Liver (tissue), 9 donors: ENCODE data around the gene FILIP1. TPM values are rescaled to one million over a fixed set of nuclear protein-coding genes. Genes with fewer than 3 reads are reported as not detected.

ENCODE experiments used
- DNase-seq: peaks from one replicate; pipeline ENCODE4 v3.0.0-alpha.2; 2017; ENCODE audit warnings: low spot score
- H3K27ac ChIP-seq, 2 donors: one replicate each; pipeline ENCODE4 v1.7.0; 2013; ENCODE audit warnings: inconsistent platforms in 2 of 2, low read length in 2 of 2, control low read depth in 1 of 2, low read depth in 1 of 2, mild to moderate bottlenecking in 1 of 2
- H3K27me3 ChIP-seq, 4 donors: one replicate each; pipeline versions ENCODE4 v1.6.1 to v1.7.0; 2013; ENCODE audit warnings: low read length in 3 of 4, inconsistent platforms in 1 of 4, mild to moderate bottlenecking in 1 of 4, moderate library complexity in 1 of 4; ENCODE audit not compliant: control insufficient read depth in 4 of 4, insufficient read depth in 4 of 4
- H3K36me3 ChIP-seq, 4 donors: one replicate each; pipeline versions ENCODE4 v1.6.1 to v1.7.0; 2013; ENCODE audit warnings: low read length in 3 of 4, mild to moderate bottlenecking in 3 of 4, low read depth in 1 of 4, moderate library complexity in 1 of 4; ENCODE audit not compliant: control insufficient read depth in 4 of 4, insufficient read depth in 3 of 4
- H3K4me1 ChIP-seq, 4 donors: one replicate each; pipeline versions ENCODE4 v1.6.1 to v1.7.0; 2013; ENCODE audit warnings: low read length in 3 of 4, mild to moderate bottlenecking in 3 of 4, moderate library complexity in 1 of 4; ENCODE audit not compliant: control insufficient read depth in 4 of 4, insufficient read depth in 4 of 4
- H3K4me3 ChIP-seq, 3 donors: one replicate each; pipeline versions ENCODE4 v1.6.1 to v1.7.0; 2013; ENCODE audit warnings: low read length in 3 of 3, control low read depth in 1 of 3, low read depth in 1 of 3, mild to moderate bottlenecking in 1 of 3
- H3K9ac ChIP-seq, 2 donors: one replicate each; pipeline ENCODE4 v1.7.0; 2013; ENCODE audit warnings: low read length in 2 of 2, mild to moderate bottlenecking in 2 of 2, moderate library complexity in 2 of 2, control low read depth in 1 of 2, low read depth in 1 of 2
- H3K9me3 ChIP-seq, 4 donors: one replicate each; pipeline versions ENCODE4 v1.6.1 to v1.7.0; 2013; ENCODE audit warnings: low read length in 3 of 4; ENCODE audit not compliant: control insufficient read depth in 4 of 4
- EGR1 ChIP-seq, 2 donors: IDR thresholded peaks; 2 replicates each; pipeline ENCODE4 v1.6.1; 2016 to 2018; ENCODE audit warnings: antibody characterized with exemption in 2 of 2, low read depth in 2 of 2
- FOXA1 ChIP-seq: IDR thresholded peaks from 2 replicates; pipeline ENCODE4 v1.6.1; 2016; ENCODE audit warnings: antibody characterized with exemption
- FOXA2 ChIP-seq: IDR thresholded peaks from 2 replicates; pipeline ENCODE4 v1.6.1; 2016; ENCODE audit warnings: antibody characterized with exemption
- GABPA ChIP-seq, 2 donors: IDR thresholded peaks in 1 of 2; conservative IDR thresholded peaks in 1 of 2; 2 replicates each; pipeline ENCODE4 v1.6.1; 2016; ENCODE audit warnings: antibody characterized with exemption in 2 of 2, mild to moderate bottlenecking in 1 of 2, moderate library complexity in 1 of 2
- HNF4A ChIP-seq, 2 donors: conservative IDR thresholded peaks; 2 replicates each; pipeline ENCODE4 v1.6.1; 2016; ENCODE audit warnings: antibody characterized with exemption in 2 of 2, mild to moderate bottlenecking in 2 of 2
- HNF4G ChIP-seq: IDR thresholded peaks from 2 replicates; pipeline ENCODE4 v1.6.1; 2016; ENCODE audit warnings: antibody characterized with exemption
- JUND ChIP-seq, 2 donors: IDR thresholded peaks; 2 replicates each; pipeline ENCODE4 v1.6.1; 2016; ENCODE audit warnings: antibody characterized with exemption in 2 of 2
- NR2F2 ChIP-seq: IDR thresholded peaks from 2 replicates; pipeline ENCODE4 v1.6.1; 2016; ENCODE audit warnings: antibody characterized with exemption
- RAD21 ChIP-seq, 2 donors: IDR thresholded peaks; 2 replicates each; pipeline ENCODE4 v1.6.1; 2016; ENCODE audit warnings: antibody characterized with exemption in 2 of 2, mild to moderate bottlenecking in 2 of 2
- RXRA ChIP-seq, 2 donors: IDR thresholded peaks; 2 replicates each; pipeline ENCODE4 v1.6.1; 2017 to 2018; ENCODE audit warnings: antibody characterized with exemption in 2 of 2, mild to moderate bottlenecking in 1 of 2
- SP1 ChIP-seq: IDR thresholded peaks from 2 replicates; pipeline ENCODE4 v1.6.1; 2018; ENCODE audit warnings: antibody characterized with exemption, mild to moderate bottlenecking
- TAF1 ChIP-seq: conservative IDR thresholded peaks from 2 replicates; pipeline ENCODE4 v1.6.1; 2016; ENCODE audit warnings: antibody characterized with exemption, mild to moderate bottlenecking
- YY1 ChIP-seq: IDR thresholded peaks from 2 replicates; pipeline ENCODE4 v1.6.1; 2016; ENCODE audit warnings: antibody characterized with exemption, mild to moderate bottlenecking
- WGBS: extraction: QIAGEN DNeasy Blood & Tissue Kit; methylation state at CpG from one replicate; pipeline ENCODE4 v1.1.7; 2013; 5-methylcytosine and 5-hydroxymethylcytosine counted together
- polyA plus RNA-seq, 2 donors: library from polyadenylated mRNA; stranded (reverse) in 1 of 2; unstranded in 1 of 2; fragments of 200-250 nt in 1 of 2; fragments of >200 nt in 1 of 2; fragmentation: Nextera tagmentation in 1 of 2; extraction: Ambion mirVana in 1 of 2; gene quantifications; one replicate each; pipeline versions ENCODE4 v1.2.1 to v1.2.3, GENCODE V29; 2013 to 2015
- total RNA-seq, 2 donors: library from RNA; depleted of rRNA; stranded (reverse); fragments of >200 nt; gene quantifications; one replicate each; pipeline ENCODE4 v1.2.3, GENCODE V29; 2014
- TF ChIP-seq, protein P1 (sequence below): IDR thresholded peaks from 2 replicates; pipeline ENCODE4 v1.6.1; 2016; ENCODE audit warnings: antibody characterized with exemption, mild to moderate bottlenecking
- TF ChIP-seq, protein P2 (sequence below): IDR thresholded peaks from 2 replicates; pipeline ENCODE4 v1.6.1; 2016; ENCODE audit warnings: antibody characterized with exemption
- TF ChIP-seq, protein P3 (sequence below): IDR thresholded peaks from 2 replicates; pipeline ENCODE4 v1.6.1; 2016; ENCODE audit warnings: antibody characterized with exemption
- TF ChIP-seq, protein P4 (sequence below): fragments of 150-350 bp; IDR thresholded peaks from 2 replicates; pipeline ENCODE4 v1.5.1; 2017; ENCODE audit warnings: improper control_type of control experiment, low read depth, low read length; ENCODE audit not compliant: missing input control
- TF ChIP-seq, protein P5 (sequence below): IDR thresholded peaks from 2 replicates; pipeline ENCODE4 v1.6.1; 2016; ENCODE audit warnings: antibody characterized with exemption
- donor health status: healthy.
- donor health status: healthy.
- donor health status: healthy.
- donor health status: healthy.
- donor health status: healthy.

FILIP1 gene
- total and polyA plus RNA-seq, 4 donors: 0.70 to 2.8 (median 1.1) TPM

DNA sequence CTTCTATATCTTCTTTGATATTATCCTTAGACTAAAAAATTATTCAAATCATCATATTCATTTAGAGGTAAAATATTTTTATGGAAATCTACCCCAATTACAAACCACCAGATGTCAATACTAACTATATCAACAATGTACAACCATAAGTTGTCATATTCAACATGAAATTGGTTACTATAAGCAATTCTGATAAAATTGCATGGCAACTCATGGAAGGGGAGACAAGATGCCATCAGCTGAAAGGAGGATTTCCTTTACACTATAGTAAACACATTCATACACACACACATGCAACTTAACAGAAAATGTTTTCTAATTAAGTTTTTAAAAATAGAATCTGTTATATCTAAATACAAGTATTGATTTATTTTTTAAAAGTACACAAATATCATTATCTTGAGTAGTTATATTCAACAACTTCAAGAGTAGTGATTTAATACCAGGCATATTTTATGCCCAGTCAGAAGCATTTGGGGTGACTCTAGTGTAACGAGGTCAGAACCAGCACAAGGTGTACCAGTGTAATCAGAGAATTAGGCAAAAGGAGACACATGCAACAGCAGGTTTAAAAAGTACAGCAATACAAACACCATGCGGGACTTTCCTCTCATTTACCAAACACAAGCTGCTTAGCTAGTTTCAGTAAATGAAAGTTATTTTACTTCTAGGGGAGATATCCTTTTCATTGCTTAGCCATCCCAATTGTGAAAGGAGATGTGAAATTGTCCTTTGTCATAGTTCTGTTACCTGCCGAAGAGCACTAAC lies 1.0 kb downstream of the FILIP1 start:
- WGBS: 59% methylated on average over 3 of the region's 3 CpGs
- peak overlapping the region in 2 of 3 donors; percentile 18 to 23 for H3K4me3 ChIP-seq
- no peaks in the 10 kb centered on the region for H3K4me1 ChIP-seq
- TF ChIP-seq RAD21 (IDR thresholded peaks at IDR 0.05) (no peak), JUND (IDR thresholded peaks at IDR 0.05) (no peak), GABPA (IDR thresholded peaks at IDR 0.05 in 1 of 2, conservative IDR thresholded peaks at IDR 0.05 in 1 of 2) (no peak), EGR1 (IDR thresholded peaks at IDR 0.05; ENCODE audit: low read depth in 2 of 2) (no peak), SP1 (no peak), FOXA1 (no peak), RXRA (IDR thresholded peaks at IDR 0.05) (no peak), NR2F2 (no peak), YY1 (no peak), FOXA2 (no peak), HNF4G (no peak), HNF4A (conservative IDR thresholded peaks at IDR 0.05) (no peak), TAF1 (no peak)
- TF ChIP-seq, protein P1, sequence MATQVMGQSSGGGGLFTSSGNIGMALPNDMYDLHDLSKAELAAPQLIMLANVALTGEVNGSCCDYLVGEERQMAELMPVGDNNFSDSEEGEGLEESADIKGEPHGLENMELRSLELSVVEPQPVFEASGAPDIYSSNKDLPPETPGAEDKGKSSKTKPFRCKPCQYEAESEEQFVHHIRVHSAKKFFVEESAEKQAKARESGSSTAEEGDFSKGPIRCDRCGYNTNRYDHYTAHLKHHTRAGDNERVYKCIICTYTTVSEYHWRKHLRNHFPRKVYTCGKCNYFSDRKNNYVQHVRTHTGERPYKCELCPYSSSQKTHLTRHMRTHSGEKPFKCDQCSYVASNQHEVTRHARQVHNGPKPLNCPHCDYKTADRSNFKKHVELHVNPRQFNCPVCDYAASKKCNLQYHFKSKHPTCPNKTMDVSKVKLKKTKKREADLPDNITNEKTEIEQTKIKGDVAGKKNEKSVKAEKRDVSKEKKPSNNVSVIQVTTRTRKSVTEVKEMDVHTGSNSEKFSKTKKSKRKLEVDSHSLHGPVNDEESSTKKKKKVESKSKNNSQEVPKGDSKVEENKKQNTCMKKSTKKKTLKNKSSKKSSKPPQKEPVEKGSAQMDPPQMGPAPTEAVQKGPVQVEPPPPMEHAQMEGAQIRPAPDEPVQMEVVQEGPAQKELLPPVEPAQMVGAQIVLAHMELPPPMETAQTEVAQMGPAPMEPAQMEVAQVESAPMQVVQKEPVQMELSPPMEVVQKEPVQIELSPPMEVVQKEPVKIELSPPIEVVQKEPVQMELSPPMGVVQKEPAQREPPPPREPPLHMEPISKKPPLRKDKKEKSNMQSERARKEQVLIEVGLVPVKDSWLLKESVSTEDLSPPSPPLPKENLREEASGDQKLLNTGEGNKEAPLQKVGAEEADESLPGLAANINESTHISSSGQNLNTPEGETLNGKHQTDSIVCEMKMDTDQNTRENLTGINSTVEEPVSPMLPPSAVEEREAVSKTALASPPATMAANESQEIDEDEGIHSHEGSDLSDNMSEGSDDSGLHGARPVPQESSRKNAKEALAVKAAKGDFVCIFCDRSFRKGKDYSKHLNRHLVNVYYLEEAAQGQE: no peak
- TF ChIP-seq, protein P2, sequence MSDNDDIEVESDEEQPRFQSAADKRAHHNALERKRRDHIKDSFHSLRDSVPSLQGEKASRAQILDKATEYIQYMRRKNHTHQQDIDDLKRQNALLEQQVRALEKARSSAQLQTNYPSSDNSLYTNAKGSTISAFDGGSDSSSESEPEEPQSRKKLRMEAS: no peak
- TF ChIP-seq, protein P3, sequence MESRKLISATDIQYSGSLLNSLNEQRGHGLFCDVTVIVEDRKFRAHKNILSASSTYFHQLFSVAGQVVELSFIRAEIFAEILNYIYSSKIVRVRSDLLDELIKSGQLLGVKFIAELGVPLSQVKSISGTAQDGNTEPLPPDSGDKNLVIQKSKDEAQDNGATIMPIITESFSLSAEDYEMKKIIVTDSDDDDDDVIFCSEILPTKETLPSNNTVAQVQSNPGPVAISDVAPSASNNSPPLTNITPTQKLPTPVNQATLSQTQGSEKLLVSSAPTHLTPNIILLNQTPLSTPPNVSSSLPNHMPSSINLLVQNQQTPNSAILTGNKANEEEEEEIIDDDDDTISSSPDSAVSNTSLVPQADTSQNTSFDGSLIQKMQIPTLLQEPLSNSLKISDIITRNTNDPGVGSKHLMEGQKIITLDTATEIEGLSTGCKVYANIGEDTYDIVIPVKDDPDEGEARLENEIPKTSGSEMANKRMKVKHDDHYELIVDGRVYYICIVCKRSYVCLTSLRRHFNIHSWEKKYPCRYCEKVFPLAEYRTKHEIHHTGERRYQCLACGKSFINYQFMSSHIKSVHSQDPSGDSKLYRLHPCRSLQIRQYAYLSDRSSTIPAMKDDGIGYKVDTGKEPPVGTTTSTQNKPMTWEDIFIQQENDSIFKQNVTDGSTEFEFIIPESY: no peak
- TF ChIP-seq, protein P4, sequence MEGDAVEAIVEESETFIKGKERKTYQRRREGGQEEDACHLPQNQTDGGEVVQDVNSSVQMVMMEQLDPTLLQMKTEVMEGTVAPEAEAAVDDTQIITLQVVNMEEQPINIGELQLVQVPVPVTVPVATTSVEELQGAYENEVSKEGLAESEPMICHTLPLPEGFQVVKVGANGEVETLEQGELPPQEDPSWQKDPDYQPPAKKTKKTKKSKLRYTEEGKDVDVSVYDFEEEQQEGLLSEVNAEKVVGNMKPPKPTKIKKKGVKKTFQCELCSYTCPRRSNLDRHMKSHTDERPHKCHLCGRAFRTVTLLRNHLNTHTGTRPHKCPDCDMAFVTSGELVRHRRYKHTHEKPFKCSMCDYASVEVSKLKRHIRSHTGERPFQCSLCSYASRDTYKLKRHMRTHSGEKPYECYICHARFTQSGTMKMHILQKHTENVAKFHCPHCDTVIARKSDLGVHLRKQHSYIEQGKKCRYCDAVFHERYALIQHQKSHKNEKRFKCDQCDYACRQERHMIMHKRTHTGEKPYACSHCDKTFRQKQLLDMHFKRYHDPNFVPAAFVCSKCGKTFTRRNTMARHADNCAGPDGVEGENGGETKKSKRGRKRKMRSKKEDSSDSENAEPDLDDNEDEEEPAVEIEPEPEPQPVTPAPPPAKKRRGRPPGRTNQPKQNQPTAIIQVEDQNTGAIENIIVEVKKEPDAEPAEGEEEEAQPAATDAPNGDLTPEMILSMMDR: no peak
- TF ChIP-seq, protein P5, sequence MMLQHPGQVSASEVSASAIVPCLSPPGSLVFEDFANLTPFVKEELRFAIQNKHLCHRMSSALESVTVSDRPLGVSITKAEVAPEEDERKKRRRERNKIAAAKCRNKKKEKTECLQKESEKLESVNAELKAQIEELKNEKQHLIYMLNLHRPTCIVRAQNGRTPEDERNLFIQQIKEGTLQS: no peak
- peak overlapping the region; percentile 6 to 42 for H3K27ac ChIP-seq
- no peaks in the 10 kb centered on the region for H3K36me3 ChIP-seq
- peak overlapping the region in 1 of 2 donors; percentile 36 for H3K9ac ChIP-seq
- H3K9me3 ChIP-seq: no peaks in the 10 kb centered on the region
- H3K27me3 ChIP-seq: peaks cover 0 to 5% (median 0%) of the 10 kb centered on the region in 4 donors
- no peak for DNase-seq
